ENCODE results near the gene CHADL. TPM values are rescaled to one million over a fixed set of nuclear protein-coding genes. Genes with fewer than 3 reads are reported as not detected.

CHADL gene
- total RNA-seq, 4 donors from 2014 or later: 0.85 to 3.4 (median 2.0) TPM; not detected in 1

DNA sequence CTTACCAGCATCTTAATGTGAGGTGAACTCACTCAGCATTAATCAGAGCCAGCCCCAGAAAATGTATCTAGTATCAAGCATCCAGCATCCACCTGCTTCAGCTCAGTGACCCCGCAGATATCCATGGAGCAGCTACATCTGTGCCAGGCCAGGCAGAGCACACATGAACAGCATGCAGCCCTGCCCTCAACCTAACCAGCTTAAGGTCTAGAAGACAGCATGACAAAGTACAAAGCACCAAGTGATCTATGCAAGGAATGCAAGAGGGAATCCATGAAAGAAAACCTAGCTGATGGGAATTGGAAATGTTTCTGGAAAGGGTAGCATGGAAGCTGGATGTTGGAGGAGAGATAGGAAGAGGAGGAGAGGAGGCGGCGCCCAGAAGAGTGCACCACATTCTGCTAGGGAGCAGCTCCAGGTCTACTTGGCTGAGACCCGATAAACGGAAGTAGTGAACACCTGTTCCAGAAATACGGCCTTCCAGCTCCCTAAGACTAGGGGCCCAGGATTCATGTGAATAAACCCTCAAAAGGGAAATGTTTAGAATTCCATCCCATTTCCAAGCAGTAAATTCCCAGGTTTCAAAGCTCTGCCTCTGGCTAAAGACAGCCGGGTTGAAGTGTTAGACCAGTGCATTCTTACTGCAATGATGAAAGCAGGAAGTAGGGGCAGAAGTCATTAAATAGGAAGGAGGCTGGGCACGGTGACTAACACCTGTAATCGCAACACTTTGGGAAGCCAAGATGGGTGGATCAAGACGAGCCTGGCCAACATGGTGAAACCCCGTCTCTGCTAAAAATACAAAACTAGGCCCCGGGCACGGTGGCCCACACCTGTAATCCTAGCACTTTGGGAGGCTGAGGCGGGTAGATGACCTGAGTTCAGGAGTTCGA lies 59.1 kb downstream of the CHADL start:
- TF ChIP-seq, protein P1, sequence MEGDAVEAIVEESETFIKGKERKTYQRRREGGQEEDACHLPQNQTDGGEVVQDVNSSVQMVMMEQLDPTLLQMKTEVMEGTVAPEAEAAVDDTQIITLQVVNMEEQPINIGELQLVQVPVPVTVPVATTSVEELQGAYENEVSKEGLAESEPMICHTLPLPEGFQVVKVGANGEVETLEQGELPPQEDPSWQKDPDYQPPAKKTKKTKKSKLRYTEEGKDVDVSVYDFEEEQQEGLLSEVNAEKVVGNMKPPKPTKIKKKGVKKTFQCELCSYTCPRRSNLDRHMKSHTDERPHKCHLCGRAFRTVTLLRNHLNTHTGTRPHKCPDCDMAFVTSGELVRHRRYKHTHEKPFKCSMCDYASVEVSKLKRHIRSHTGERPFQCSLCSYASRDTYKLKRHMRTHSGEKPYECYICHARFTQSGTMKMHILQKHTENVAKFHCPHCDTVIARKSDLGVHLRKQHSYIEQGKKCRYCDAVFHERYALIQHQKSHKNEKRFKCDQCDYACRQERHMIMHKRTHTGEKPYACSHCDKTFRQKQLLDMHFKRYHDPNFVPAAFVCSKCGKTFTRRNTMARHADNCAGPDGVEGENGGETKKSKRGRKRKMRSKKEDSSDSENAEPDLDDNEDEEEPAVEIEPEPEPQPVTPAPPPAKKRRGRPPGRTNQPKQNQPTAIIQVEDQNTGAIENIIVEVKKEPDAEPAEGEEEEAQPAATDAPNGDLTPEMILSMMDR (IDR thresholded peaks at IDR 0.05; ENCODE audit: low read depth): no peak

- TF ChIP-seq, protein P1 (IDR thresholded peaks at IDR 0.05; ENCODE audit: low read depth): no peak
These were observed 59.8 kb downstream of the CHADL start for GRCh38 chr22:41180926-41181325.

Small RNAs within 50 kb of the gene (small RNA-seq; reads per million reads assigned to genes)
- gene MIR6889: not detected

Other genes with a start within 250 kb of the CHADL start
- gene EP300, start 148.3 kb downstream of the CHADL start, total RNA-seq: 100 to 1,000 TPM in 1 of 4 donors, 10 to 100 TPM in 3; 76.9 to 106 (median 91.0) TPM
- 10 to 100 TPM in 3 of 4 donors, 1 to 10 TPM in 1; 7.0 to 19.4 (median 12.4) TPM for gene L3MBTL2, start 35.6 kb downstream of the CHADL start, total RNA-seq
- gene RANGAP1, start 45.3 kb upstream of the CHADL start, total RNA-seq: 10 to 100 TPM; 21.0 to 32.8 (median 28.4) TPM
- 10 to 100 TPM; 14.4 to 52.6 (median 21.1) TPM for gene ZC3H7B, start 60.6 kb upstream of the CHADL start, total RNA-seq
- gene TEF, start 141.0 kb upstream of the CHADL start, total RNA-seq: 10 to 100 TPM; 12.1 to 30.1 (median 18.5) TPM
- gene TOB2, start 205.9 kb upstream of the CHADL start, total RNA-seq: 10 to 100 TPM; 35.5 to 80.6 (median 43.9) TPM
- gene PHF5A, start 227.8 kb upstream of the CHADL start, total RNA-seq: 10 to 100 TPM; 17.3 to 48.4 (median 34.6) TPM
- 100 to 1,000 TPM in 1 of 4 donors, 10 to 100 TPM in 3; 78.7 to 218 (median 90.0) TPM for gene ACO2, start 228.2 kb upstream of the CHADL start, total RNA-seq